Skin of body (tissue), 2 donors: ENCODE measurements around the gene TIMM23. TPM values are rescaled to one million over a fixed set of nuclear protein-coding genes. Genes with fewer than 3 reads are reported as not detected.
"Not testable (repeated sequence)": the region's sequence is repeated elsewhere in the genome, so short reads cannot be mapped to it uniquely, and the experiment has no call there.

Experiments
- DNase-seq: peaks from one replicate; lab custom pipeline; 2025; lab: John Stamatoyannopoulos, UW
- total RNA-seq: library from RNA; depleted of rRNA; stranded (reverse); fragments of >200 nt; gene quantifications from one replicate; pipeline ENCODE4 v1.2.3, GENCODE V29; 2014

The TIMM23 gene
- 36.5 TPM for total RNA-seq

- DNase-seq, result peak; percentile 58
Observed at GRCh38 chr10:45972106-45972812, at the start of gene TIMM23. TIMM23 (plus strand) TSS chr10:45972489; CDS start chr10:45972625, 136 bp downstream.

- not testable (repeated sequence) for DNase-seq
Observed at GRCh38 chr10:45926790-45927189, 45.5 kb upstream of the TIMM23 start.

DNA sequence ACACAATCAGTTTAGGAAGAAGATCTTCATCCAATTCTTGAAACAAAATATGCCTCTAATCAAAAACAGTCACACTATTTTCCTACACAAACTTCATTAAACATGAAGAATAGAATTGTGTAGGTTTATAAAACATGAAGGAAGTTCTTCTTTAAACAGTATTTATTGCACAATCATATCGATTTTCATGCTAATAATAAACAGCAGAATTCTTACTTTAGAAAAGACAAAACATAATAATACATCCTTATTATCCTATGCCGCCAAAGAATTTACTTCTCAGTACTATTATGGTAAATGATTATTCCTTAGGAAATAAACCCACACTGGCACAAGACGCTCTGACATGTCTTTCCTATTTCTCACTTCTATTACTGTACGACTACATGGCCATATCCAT lies 41.0 kb upstream of the TIMM23 start:
- DNase-seq, result not testable (repeated sequence)

GRCh38 chr10:45934788-45935187 lies 37.5 kb upstream of the TIMM23 start:
- DNase-seq, result not testable (repeated sequence)

DNA sequence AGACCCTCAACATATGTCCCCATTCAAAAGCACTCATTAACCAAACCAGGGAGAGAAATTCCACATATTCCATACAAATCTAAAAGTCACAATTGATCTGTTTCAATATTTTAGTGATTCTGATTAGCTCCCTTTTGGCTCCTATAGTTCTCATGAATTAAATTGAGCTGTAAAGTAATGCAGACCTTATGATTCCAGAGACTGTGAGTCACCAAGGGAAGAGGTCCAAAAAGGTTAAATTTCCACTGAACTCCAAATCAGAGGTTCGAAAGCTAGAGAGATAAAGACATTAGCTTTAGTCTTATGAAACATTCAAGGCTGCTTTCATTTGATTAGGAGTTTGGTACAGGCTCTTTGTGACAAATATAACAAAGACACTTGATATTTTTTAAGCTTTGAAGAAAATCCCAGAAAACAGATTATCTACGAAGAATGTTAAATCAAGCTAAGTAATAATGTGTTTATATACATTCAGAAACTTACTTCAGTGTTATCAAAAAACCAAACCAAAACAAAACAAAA lies 33.1 kb upstream of the TIMM23 start:
- DNase-seq, result not testable (repeated sequence)

DNA sequence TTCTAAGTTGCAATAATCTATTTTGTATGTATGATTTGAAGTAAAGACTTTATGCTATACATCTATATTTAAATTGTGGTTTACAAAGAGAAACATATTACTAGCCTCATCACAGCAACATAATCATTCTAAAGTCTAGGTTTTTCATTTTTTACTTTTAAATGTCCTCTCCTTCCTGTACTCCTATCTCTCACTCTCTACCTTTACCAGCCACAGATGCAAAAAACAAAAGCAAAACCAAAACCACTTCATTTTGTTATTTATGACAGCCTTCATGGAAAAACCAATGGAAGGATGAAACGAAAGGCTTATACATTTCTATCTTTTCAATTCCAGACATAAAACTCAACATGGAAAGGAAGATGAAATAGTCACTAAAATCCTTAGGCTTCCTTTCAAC lies 31.1 kb upstream of the TIMM23 start:
- DNase-seq, result not testable (repeated sequence)

DNA sequence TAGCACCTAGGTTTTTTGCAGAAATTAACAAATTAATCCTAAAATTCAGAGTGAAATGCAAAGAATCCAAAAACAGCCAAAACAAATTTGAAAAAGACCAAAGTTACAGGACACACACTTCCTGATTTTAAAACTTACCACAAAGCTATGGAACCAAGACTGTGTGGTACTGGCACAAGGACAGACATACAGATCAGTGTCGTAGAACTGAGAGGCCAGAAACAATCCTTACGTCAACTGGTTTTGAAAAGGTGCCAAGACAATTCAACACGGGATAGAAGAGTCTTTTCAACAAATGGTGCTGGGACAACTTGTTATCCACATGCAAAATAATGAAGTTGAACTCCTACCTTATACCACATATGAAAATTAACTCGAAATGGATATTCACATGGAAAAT lies 26.8 kb upstream of the TIMM23 start:
- not testable (repeated sequence) for DNase-seq

DNA sequence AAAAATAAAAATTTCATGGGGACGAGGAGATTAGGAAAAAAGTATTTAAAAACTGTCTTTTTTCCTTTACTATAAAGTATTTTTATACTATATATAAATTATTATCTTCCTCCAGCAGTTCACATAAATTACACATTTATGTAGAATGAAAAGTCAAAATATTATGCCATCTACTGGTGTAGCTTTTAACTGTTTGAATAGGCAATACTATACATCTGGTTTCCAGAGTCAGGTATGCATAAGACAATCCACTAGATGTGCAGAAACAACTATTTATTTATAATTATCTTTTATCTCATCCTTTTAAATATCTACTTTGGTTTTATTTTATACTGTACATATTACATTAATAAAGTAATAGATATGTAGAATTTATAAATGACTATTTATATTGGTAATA lies 24.9 kb upstream of the TIMM23 start:
- not testable (repeated sequence) for DNase-seq

DNA sequence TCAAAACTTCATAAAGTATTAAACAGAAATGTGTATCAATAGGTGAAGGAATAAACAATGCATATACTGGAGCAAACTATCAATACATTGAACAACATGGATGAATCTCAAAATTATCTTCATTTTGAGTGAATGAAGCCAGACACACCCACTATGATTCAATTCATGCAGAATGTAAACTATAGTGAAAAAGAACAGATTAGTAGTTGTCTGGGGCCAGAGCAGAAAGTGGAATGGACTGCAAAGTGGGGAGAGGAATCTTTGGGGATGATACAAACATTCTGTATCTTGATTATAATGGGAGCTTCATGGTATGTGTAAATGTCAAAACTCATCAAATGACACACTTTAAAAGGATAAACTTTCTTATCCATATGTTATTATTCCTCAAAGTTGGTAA lies 23.5 kb upstream of the TIMM23 start:
- DNase-seq, result not testable (repeated sequence)

GRCh38 chr10:45954367-45954766 lies 17.9 kb upstream of the TIMM23 start:
- DNase-seq, result not testable (repeated sequence)

- not testable (repeated sequence) for DNase-seq
Observed at GRCh38 chr10:45956634-45957033, 15.7 kb upstream of the TIMM23 start.

DNA sequence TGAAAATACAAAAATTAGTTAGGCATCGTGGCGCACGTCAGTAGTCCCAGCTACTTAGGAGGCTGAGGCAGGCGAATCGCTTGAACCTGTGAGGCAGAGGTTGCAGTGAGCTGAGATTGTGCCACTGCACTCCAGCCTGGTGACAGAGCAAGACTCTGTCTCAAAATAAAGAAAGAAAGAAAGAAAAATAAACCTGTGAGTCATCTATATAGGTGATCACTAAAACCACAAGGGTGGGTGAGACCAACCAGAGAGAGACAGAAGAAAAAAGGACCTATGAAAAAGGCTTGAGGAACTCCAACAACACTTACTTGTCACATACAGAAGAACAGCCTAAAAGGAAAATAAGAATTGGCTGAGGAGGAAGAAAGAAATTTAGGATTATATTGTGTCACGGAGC lies 14.4 kb upstream of the TIMM23 start:
- DNase-seq, result not testable (repeated sequence)

GRCh38 chr10:45962686-45963452 lies 9.4 kb upstream of the TIMM23 start:
- DNase-seq, result not testable (repeated sequence)

DNA sequence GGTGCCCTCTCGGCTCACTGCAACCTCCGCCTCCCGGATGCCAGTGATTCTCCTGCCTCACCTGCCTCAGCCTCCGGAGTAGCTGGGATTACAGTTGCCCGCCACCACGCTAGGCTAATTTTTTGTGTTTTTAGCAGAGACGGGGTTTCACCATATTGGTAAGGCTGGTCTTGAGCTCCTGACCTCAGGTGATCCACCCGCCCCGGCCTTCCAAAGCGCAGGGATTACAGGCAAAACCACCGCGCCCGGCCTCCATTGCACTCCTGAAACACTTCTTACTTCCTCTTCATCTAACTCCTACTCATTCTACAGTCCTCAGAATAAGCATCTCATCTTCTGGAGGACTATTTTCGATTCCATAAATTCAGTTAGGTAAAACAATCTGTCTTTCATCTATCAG lies 1.3 kb upstream of the TIMM23 start:
- not testable (repeated sequence) for DNase-seq

GRCh38 chr10:45971742-45972105 lies 565 bp upstream of the TIMM23 start:
- DNase-seq, result not testable (repeated sequence)

- DNase-seq, result not testable (repeated sequence)
Observed at GRCh38 chr10:45972813-45973169, 502 bp downstream of the TIMM23 start.

GRCh38 chr10:45974041-45974440 lies 1.8 kb downstream of the TIMM23 start:
- not testable (repeated sequence) for DNase-seq

DNA sequence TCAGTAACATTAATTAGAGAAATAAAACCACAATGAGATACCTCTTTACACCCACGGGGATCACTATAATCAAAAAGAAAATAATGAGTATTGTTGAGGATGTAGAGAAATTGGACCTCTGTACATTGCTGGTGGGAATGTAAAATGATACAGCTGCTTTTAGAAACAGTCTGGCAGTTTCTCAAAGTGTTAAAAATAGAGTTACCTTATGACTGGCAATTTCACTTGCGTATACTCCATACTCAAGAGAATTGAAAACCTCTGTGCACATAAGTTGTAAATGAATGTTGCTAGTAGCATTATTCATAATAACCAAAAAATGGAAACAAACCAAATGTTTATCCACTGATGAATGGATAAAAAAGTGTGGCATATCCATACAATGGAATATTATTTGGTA lies 6.3 kb downstream of the TIMM23 start:
- DNase-seq, result not testable (repeated sequence)

DNA sequence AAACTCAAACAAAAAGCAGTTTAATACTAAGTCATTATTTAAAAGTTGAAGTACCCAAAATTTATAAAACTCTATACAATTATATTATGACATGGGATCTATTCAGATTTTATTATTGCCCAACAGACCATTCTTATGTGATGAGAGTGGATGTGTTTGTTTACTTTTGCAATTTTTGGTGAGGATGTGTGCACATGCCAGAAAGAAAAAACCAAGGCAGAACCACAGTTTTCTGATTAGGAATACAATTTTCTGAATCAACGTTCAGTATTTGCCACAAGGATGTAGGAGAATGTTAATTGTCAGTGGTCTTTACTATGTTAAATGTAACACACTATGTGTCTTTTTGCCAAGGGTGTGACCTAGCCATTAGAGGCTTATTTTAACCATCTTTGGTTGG lies 9.1 kb downstream of the TIMM23 start:
- not testable (repeated sequence) for DNase-seq

GRCh38 chr10:45983538-45984186 lies 11.4 kb downstream of the TIMM23 start:
- not testable (repeated sequence) for DNase-seq

GRCh38 chr10:45984473-45984872 lies 12.2 kb downstream of the TIMM23 start:
- not testable (repeated sequence) for DNase-seq

DNA sequence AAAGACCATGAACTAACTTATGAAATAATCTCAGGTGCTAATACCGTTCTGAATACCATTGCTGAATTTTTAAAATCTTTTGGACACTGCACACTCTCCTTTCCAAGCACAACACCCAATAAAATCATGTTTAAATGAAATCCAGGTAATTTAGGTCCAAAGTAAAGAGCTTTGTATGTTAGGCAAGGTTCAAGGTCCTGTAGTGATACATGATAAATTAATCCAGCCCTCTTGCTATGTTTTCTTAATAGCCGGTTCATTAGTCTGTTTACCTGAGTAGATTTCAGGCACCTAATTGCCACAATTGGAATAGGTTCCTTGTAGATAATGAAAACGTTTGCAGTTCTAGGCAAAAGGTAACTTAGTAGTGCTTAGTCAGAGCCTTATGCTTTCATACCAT lies 13.3 kb downstream of the TIMM23 start:
- not testable (repeated sequence) for DNase-seq
